GM19023 (cell line): ENCODE results near the gene SIGLEC12.
"Not testable (repeated sequence)": the region's sequence is repeated elsewhere in the genome, so short reads cannot be mapped to it uniquely, and the experiment has no call there.

Experiments
- ATAC-seq: cut with Tn5 transposase; IDR thresholded peaks from one replicate; pipeline ENCODE4 v1.9.1; 2021; ENCODE audit warnings: mild to moderate bottlenecking, moderate library complexity; ENCODE audit not compliant: unreplicated experiment

SIGLEC12 gene

GRCh38 chr19:51524666-51525264 is 23.2 kb upstream of the SIGLEC12 start:
- ATAC-seq = no peak

GRCh38 chr19:51521781-51522180 is 20.2 kb upstream of the SIGLEC12 start:
- ATAC-seq = no peak

DNA sequence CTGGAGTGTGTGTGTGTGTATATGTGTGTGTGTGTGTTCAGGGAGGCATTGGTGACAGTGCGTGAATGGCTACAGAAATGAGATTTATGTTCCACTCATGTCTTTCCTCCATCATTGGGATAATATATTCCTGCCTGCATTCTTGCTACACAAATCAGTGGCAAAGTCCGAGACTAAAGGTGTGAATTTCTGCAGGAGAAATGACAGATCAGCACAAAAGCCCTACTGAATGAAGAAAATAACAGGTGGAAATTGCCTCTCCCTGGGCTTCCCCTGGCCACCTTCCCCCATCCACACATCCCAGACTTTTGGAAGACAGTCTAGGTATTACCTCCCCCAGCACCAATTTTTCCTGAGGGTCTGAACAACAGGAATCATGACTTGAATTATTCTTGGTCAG is 19.8 kb upstream of the SIGLEC12 start:
- no peak for ATAC-seq

DNA sequence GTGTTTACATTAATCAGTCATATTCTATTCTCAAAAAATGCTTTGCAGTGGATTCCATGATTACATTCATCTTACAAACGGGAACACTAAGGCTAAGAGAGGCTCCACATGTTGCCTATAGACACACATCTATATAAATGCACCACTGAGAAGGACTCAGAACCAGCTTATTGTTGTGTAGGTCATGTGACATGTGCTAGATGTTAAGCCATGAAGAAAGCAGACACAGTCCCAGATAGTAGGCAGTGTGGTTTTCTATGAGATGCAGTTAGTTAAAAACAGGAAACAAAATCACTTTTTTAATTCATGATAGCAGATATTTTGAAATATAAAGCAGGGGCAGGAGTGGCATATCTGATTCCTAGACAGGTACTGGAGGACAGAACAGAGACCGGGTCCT is 19.1 kb upstream of the SIGLEC12 start:
- no peak for ATAC-seq

GRCh38 chr19:51514866-51515481 is 13.4 kb upstream of the SIGLEC12 start:
- no peak for ATAC-seq

- no peak for ATAC-seq
Measured at GRCh38 chr19:51513968-51514367, 12.4 kb upstream of the SIGLEC12 start.

- no peak for ATAC-seq
Measured at GRCh38 chr19:51511353-51511752, 9.8 kb upstream of the SIGLEC12 start.

DNA sequence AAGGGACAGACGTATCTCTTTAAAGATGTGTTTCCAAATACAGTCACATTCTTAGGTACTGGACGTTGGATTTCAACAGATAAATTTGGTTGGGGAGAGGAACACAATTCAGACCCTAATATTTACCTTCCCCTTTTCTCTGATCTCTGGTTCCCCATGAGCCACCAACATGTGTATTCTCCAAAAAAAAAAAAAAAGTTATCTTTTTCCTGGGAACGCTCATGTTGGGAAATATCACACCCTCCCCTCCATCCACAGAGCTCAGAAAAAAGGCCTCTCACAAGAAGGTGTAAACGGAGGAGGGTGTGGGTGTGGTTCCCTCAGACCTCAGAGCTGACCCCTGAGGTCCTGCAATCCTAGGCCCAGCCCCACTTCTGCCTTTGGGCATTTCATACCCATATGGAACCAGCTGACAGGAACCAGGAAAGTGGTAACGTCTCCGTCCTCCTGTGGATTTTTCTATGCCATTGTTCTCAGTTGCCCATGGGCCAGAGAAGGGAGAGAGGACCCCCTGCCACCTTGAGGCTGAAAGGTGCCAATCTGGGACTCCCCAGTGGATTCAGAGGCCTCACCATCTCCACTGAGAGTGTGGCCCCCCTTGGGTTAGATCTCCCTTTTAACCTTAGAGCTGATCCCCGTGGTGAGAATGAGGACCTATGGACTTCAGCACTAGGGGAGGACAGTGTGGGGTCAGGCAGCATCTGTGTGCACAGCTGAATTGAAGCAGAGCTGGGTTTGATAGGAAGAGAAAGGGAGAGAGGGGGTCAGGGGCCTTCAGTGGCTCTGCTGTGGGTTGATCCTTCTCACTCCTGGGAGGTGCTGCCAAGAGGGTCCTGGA is 8.4 kb upstream of the SIGLEC12 start:
- ATAC-seq = no peak

DNA sequence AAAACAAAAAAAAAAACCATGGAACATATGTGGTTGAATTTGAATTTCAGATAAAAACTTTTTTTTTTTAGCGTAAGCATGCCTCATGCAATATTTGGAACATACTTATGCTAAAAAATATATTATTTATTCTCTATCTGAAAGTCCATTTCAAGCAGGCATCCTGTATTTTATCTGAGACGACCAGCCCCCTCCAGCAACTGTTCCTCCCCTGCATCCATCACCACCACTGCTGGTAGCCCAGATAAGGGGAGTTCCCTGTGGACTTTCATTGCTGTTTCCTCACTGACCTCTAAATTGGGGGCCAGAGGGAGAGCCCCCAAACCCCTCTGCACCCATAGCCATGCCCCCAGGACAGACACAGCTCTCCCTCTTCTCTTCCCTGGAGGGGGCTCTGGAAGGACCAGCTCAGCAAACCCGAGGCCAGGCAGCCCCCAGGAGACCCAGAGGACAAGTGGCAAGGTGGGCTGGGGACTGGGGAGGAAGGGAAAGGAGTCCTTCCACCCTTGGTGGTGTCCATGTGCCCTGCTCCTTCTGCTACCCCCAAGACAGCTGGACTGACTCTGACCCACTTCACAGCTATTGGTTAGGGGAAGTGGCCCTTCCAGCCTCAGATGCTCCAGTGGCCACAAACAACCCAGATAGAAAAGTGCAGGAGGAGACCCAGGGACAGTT is 6.6 kb upstream of the SIGLEC12 start:
- no peak for ATAC-seq

DNA sequence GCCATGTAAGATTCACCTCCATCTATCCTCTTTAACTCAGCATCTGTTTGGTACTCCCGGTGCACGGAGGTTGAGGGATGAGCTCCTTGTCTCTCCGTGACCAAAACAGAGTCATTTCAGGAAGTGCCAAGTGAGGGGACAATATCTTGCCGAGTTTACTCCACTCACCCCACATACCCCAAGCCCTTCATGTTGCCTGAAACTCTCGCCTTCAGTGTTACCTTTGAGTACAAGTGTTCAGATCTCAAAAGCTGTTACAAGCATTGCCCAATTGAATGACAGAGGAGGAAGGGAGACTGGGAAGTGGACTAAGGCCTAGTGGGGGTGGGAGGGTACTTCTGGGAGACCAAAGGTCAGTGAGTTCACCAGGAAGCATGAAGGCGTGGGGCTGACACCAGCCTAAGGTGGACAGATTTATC is 6.0 kb upstream of the SIGLEC12 start:
- no peak for ATAC-seq

GRCh38 chr19:51507192-51507591 is 5.6 kb upstream of the SIGLEC12 start:
- no peak for ATAC-seq

DNA sequence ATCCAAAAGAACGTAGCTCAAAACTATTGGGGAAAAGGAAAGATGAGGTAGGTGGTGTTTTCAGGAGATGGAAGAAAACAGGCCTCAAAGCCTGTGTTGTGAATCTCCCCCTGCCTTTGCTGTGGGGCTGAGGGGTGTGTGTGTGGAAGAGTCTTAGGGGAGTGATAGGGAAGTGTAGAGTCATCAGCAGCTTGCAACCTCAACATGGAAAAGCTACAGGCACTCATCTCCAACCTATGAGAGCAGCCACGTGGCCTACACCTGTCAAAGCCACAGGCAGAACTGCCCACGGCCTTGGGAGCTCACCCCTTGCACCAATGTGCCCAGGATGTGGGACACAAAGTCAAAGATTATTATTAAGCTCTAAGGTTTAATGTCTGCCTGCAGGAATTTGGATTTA is 4.3 kb upstream of the SIGLEC12 start:
- ATAC-seq = no peak

DNA sequence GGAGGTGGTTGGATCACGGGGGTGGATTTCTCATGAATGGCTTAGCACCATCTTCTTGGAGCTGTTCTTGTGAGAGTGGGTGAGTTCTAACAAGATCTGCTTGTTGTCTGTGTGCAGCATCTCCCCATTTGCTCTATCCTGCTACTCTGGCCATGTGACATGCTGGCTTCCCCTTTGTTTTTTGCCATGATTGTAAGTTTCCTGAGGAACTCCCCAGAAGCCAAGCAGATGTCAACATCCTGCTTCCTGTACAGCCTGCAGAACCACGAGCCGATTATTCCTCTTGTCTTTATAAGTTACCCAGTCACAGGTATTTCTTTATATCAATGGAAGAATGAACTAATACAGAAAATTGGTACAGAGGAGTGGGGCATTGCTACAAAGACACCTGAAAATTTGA is 2.3 kb upstream of the SIGLEC12 start:
- no peak for ATAC-seq

DNA sequence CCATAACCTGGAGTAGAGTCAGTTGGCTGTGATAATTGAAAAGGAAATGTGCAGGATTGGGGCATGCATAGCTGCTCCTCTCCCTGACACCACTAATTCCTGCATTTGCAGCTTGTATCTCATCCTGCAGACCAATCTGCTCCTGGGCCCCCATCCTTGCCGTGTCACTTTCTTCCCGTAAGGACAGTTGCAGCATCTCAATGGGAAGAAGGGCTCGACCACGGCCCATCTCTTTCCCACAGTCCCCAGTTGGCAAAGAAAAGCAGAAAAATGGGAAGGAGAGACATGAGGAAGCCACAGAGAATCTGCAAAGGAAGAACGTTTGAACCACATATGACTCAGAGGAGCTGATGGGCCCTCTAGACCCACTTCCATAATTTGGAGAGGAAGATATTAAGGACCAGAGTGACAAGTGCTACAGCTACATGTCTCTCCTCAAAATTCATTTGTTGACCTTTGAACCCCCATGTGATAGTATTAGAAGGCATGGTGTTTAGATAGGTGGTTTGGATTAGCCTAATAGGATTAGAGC is 1.8 kb upstream of the SIGLEC12 start:
- no peak for ATAC-seq

DNA sequence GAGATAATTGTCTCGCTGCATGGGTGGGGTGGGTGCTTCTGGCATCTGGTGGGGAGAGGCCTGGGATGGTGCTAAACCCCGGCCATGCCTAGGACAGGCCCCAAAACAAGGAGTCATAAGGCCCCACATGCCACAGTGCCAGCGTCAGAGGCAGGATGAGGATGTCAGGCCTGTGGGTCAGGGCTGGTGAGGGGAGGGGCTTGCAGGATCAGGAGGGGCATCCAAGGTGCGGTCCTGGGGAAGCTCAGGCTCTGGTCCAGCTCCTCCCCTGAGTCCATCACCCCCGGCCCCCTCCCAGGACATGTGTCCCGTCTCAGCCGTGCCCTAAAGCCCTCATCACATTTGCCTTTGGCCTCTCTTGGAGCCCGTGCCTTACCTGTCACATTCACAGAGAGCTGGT is 669 bp downstream of the SIGLEC12 start:
- ATAC-seq = not testable (repeated sequence)

DNA sequence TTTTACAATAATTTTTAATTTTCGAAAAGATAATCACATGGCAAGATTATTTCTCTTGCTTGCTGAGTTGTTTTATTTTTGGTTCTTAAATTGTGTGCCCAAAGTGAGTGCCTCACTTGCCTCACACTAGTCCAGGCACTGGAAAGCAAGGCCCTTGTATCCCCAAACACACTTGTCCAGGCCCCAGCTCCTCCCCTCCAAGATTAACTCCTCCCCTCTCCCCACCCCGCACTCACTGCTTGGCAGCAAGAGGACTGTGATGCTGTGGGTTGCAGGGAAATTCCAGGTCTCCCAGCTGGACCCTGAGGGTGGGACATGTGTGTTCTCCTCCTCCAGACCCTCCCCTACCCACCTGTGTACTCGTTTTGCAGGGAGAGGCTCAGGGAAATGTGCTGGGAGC is 3.9 kb downstream of the SIGLEC12 start:
- no peak for ATAC-seq

- no peak for ATAC-seq
Measured at GRCh38 chr19:51493776-51494175, 7.8 kb downstream of the SIGLEC12 start.

DNA sequence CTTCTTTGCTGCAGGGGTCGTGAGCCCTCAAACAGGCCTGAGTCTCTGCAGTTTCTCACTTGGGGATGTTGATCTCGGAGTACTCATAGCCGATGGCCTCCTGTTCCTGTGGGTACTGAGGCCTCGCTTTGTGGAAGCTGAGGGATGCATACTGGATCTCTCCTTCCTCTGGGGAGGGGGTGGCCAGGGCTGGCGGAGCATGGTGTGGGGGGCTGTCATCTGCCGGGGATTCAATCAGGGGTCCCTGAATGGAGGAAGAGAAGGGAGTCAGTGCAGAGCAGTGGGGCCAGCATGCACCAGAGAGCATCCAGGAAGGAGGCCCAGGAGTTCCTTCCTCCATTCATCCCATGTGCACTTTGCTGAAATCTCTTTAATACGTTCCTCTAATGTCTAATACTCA is 10.0 kb downstream of the SIGLEC12 start:
- ATAC-seq = no peak

DNA sequence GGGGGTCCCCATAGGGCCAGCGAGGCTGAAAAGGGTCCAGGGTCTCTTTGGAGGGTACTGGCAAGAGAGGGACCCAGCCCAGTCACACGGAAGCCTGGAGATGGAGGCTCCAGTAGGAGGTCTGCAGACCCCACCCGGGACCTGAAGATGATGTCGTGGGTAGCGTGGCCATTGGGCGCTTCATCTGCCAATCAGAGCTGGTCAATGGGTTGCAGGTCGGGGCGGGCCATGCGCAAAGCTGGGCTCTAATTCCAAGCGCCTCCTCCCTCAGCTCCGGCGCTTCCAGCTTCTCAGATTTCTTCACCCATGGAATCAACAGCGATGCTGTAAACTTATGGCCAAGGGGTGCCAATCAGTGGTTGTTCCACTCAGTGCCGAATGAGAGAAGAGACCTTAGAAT is 10.9 kb downstream of the SIGLEC12 start:
- no peak for ATAC-seq

DNA sequence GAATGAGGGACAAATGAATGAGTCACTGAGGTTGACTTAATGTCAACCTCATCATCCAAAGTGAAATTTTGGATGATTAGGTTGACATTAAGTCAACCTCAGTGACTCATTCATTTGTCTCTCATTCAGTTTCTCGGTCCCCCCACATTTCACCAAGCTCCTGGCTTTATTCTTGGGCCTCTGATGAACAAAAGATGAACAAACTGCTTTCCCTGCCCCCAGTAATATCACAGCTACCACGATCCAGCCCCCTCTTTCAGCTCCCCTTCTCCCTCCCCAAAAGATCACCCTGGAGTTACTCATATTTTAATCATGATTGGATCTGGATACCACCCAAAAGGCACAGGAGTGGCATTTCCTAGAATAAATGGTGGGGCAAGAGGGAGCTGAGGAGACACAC is 12.5 kb downstream of the SIGLEC12 start:
- ATAC-seq = no peak

- no peak for ATAC-seq
Measured at GRCh38 chr19:51488491-51488890, 13.1 kb downstream of the SIGLEC12 start.
